ENCODE measurements around the gene C2CD3. TPM values are rescaled to one million over a fixed set of nuclear protein-coding genes. Genes with fewer than 3 reads are reported as not detected.

C2CD3 gene
- total RNA-seq, 4 donors from 2014 or later = 5.9 to 19.1 (median 14.2) TPM

DNA sequence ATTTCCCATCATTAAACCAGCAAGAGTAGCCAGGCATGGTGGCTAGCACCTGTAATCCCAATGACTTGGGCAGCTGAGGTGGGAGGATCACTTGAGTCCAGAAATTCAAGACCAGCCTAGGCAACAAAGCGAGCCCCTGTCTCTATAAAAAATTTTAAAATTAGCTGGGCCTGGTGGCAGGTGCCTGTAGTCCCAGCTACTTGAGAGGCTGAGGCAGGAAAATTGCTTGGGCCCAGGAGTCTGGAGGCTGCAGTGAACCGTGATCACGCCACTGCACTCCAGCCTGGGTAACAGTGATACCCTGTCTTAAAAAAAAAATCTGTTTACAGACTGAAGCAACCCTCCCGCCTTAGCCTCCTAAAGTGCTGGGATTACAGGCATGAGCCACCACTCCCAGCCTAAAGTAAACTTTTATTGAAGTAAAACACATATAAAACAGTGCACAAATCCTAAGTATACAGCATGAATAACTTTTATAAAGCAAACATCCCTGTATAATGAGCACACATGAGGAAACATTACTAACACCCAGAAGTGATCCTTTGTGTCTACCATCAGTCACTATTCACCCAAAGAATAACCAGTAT is 174.5 kb downstream of the C2CD3 start:
- no peaks in the 10 kb centered on the region for H3K4me1 ChIP-seq
- no peaks in the 10 kb centered on the region for H3K27me3 ChIP-seq
- intact Hi-C loops (cut with DNase I) = no loop called here
- H3K9me3 ChIP-seq = no peaks in the 10 kb centered on the region
- 84 to 89% methylated on average over 4 of the region's 4 CpGs for WGBS, 2 donors
- H3K4me3 ChIP-seq = no peak overlapping the region
- DNase-seq = no peak
- peaks cover 0 to 10% (median 0%) of the 10 kb centered on the region in 3 donors for H3K36me3 ChIP-seq
- H3K27ac ChIP-seq = peak overlapping the region in 1 of 4 donors; percentile 29
- TF ChIP-seq POLR2A (IDR thresholded peaks at IDR 0.05) = no peak
- TF ChIP-seq, protein P1, sequence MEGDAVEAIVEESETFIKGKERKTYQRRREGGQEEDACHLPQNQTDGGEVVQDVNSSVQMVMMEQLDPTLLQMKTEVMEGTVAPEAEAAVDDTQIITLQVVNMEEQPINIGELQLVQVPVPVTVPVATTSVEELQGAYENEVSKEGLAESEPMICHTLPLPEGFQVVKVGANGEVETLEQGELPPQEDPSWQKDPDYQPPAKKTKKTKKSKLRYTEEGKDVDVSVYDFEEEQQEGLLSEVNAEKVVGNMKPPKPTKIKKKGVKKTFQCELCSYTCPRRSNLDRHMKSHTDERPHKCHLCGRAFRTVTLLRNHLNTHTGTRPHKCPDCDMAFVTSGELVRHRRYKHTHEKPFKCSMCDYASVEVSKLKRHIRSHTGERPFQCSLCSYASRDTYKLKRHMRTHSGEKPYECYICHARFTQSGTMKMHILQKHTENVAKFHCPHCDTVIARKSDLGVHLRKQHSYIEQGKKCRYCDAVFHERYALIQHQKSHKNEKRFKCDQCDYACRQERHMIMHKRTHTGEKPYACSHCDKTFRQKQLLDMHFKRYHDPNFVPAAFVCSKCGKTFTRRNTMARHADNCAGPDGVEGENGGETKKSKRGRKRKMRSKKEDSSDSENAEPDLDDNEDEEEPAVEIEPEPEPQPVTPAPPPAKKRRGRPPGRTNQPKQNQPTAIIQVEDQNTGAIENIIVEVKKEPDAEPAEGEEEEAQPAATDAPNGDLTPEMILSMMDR (IDR thresholded peaks at IDR 0.05) = no peak

DNA sequence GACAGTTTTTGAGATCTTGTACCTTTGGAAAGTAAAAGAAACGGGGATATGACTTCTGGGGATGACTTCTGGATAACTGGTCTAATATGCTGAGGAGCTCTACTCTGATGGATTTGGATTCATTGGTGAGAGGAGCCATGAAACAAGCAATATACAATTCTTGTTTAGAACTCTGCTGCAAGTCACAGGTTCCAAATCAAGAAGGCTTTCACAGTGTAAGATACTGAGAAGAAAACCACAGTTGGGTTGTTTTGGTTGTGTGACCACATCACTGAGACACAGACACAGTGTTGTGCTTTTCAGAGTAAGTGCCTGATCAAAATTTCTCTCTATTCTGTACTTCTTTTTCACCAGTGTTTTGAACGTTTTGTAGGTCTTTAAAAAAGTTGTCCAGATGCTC is 175.1 kb downstream of the C2CD3 start:
- TF ChIP-seq, protein P1 (IDR thresholded peaks at IDR 0.05) = no peak
- no peak for TF ChIP-seq POLR2A (IDR thresholded peaks at IDR 0.05)
- Histone ChIP-seq H3K27me3 (no peaks in the 10 kb centered on the region), H3K36me3 (peaks cover 0 to 5% (median 0%) of the 10 kb centered on the region in 3 donors), H3K27ac (peak overlapping the region in 2 of 4 donors; percentile 10 to 29), H3K4me1 (no peaks in the 10 kb centered on the region), H3K9me3 (no peaks in the 10 kb centered on the region), H3K4me3 (no peak overlapping the region)
- intact Hi-C loops (cut with DNase I) = no loop called here
- WGBS, 2 donors = 64 to 68% methylated on average over 2 of the region's 2 CpGs
- no peak for DNase-seq

DNA sequence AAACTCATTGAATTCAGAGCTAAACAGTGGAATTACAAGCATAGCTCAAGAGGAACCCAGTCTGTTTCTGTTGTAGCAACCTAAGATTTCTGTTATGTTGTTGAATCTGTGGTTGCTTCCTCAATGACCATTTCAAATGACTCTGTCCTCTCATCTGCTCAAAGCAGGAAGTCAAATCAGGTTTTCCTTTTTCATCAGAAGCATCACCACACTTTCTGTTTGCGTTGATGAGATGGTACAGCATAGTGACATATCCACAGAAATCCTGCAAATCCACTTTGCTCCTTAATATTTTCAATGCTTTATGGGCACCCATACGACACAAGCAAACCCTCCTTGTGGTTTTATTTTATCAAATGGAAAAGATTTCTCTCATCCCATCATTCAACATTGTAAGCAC is 175.6 kb downstream of the C2CD3 start:
- WGBS, 2 donors = 40 to 68% methylated on average over 2 of the region's 2 CpGs
- TF ChIP-seq POLR2A (IDR thresholded peaks at IDR 0.05) = no peak
- TF ChIP-seq, protein P1 (IDR thresholded peaks at IDR 0.05) = no peak
- Histone ChIP-seq H3K4me3 (no peak overlapping the region), H3K27me3 (no peaks in the 10 kb centered on the region), H3K36me3 (peaks cover 0 to under 1% (median 0%) of the 10 kb centered on the region in 3 donors), H3K27ac (peak overlapping the region in 2 of 4 donors; percentile 7 to 10), H3K4me1 (no peaks in the 10 kb centered on the region), H3K9me3 (no peaks in the 10 kb centered on the region)
- no peak for DNase-seq
- intact Hi-C loops (cut with DNase I) = no loop called here

DNA sequence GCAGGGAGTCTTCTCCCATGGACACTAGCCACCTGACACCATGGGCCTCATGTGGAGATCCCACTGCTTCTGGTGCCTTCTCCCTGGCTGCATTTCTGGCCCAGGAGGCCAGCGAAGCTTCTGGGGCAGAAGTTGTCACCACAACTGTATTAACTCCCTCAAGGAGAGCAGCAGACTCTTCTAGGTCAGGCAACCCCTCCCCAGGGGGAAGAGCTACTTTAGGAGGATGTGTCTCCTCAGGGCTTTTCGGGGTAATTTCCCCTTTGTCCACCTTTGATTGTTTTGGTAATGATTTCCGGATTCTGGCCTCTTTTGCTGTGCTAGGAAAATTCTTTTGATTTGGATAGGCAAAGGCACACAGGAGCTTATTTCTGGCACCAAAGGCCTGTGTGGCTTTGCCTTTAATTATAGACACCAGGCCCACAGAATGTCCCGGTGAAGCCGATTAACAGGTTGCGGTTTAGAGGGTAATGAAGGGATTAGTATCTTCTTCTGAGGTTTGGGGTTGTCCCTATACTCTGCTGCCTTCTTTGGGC is 179.3 kb downstream of the C2CD3 start:
- Histone ChIP-seq H3K9me3 (no peaks in the 10 kb centered on the region), H3K36me3 (no peaks in the 10 kb centered on the region), H3K4me3 (no peak overlapping the region), H3K27me3 (no peaks in the 10 kb centered on the region), H3K4me1 (no peaks in the 10 kb centered on the region), H3K27ac (no peak overlapping the region)
- TF ChIP-seq POLR2A (IDR thresholded peaks at IDR 0.05) = no peak
- TF ChIP-seq, protein P1 (IDR thresholded peaks at IDR 0.05) = no peak
- DNase-seq = no peak
- 78 to 79% methylated on average over 6 of the region's 6 CpGs for WGBS, 2 donors
- intact Hi-C loops (cut with DNase I) = no loop called here

DNA sequence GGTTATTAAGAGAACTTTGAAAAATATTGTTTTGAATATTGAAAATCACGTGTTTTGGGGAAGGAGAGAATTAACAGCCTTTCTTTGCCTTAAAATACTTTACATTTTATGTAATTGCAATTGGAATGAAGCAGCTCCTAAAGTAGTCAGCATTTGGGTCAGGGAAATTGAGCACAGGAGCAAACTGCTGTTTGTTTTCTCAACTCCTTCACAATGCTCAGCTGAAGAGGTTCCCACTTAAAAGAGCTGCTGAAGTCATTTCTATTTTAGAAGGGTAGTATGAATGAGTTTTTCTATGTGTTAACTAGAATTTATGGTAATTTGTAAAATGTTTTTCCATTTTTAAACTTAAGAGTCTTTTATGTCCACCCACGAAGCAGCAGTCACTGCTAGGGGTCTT is 180.1 kb downstream of the C2CD3 start:
- intact Hi-C loops (cut with DNase I) = no loop called here
- Histone ChIP-seq H3K36me3 (no peaks in the 10 kb centered on the region), H3K27me3 (no peaks in the 10 kb centered on the region), H3K4me1 (no peaks in the 10 kb centered on the region), H3K9me3 (no peaks in the 10 kb centered on the region), H3K4me3 (no peak overlapping the region), H3K27ac (no peak overlapping the region)
- no peak for DNase-seq
- TF ChIP-seq POLR2A (IDR thresholded peaks at IDR 0.05) = no peak
- TF ChIP-seq, protein P1 (IDR thresholded peaks at IDR 0.05) = no peak
- WGBS, 2 donors = 61 to 69% methylated on average over 2 of the region's 2 CpGs

Measured in esophagus squamous epithelium (tissue), 5 donors.